GM11168 (cell line): ENCODE measurements around the gene CDX2.

Experiments used
- in situ Hi-C: fragments of 300-500 bp; cut with MboI; formaldehyde crosslinking; loops from one replicate; pipeline ENCODE4 v1.12.0; 2022; ENCODE audit warnings: low sequenced_read_pairs; ENCODE audit not compliant: unreplicated experiment

Gene CDX2

DNA sequence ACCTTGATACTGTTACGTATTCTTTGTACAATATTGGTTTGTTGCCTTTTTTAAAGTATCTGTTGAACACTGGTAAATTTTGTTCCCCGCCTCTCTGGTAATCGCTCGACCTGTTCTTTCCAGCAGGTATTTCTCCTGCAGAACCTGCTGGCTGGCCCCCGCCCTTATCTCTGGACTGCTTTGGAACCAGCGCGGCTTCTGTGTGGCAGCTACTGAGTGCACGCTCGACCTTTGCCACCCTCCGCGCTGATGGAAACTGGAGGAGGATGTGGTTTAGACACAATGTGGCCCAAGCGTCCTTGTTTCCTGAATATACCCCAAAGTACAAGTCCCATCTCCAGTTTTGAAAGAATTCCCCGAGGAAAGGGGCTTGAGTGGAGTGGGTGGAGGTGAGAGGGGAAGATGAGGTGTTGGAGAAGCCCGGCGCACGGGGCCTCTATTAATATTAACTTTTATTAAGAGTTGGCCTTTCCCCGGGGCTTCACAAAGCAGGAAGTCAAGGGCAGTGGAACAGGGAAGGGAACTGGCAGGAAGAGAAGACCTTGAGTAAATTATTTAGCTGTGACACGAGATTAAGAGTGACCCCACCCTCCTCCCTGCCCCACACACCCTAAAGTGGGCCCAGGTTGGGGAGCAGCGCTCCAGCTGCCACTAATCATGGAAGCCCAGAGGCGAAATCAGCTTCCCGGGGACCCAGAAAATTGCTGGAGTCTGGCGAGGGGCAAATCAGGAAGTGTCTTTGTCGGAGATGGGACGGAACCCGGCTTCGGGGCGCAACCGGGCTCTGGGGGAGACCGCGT lies 16.0 kb downstream of the CDX2 start:
- in situ Hi-C loops, result no loop called here

DNA sequence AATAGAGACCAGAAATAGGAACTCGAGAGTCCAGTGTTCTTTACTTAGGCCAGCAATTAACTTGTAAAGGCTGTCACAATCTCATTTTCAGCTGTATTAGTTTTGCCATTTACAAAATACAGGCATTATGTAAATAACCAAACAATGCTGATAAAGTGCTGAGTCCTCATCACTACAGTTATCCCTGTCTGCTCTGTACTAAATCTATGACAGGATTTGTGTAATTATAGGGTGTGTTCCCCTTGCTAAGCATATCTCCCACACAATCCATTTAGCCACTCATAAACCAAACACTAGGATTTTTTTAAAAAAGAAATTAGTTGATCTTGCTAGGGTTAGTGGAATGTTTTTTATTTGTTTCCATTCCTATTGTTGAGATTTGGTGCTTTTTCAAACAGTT lies 26.1 kb downstream of the CDX2 start:
- in situ Hi-C loops, result no loop called here

DNA sequence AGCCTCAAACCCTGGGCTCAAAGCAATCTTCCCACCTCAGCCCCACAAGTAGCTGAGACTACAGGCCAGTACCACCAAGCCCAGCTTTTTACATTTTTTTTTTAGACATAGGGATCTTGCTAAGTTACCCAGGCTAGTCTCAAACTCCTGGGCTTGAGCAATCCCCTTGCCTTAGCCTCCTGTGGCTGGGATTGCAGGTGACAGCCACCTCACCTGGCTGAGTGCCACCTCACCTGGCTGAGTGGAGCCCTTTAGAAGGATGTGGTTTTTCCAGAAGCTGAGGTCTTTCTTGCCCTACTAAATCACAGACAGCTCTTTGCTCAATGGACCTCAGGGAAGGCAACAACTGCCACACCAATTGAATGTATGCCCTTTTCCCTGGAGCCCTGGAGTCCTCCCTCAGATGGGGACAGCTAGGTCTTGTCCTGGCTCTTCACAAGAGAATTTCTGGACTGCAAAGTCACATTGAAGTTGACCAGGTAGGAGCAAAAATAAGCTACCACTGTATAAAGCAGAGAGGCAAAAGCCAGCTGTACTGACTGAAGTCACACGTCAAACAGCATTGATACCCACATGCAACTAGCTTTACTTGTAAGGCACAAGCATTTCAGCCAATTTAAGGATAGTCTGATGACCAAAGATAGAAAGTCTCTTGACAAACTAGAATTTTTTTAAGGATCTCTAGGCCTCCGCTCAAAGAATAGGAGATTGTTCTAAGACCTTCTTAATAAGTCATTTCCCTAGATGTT lies 35.4 kb downstream of the CDX2 start:
- in situ Hi-C loops, result no loop called here

DNA sequence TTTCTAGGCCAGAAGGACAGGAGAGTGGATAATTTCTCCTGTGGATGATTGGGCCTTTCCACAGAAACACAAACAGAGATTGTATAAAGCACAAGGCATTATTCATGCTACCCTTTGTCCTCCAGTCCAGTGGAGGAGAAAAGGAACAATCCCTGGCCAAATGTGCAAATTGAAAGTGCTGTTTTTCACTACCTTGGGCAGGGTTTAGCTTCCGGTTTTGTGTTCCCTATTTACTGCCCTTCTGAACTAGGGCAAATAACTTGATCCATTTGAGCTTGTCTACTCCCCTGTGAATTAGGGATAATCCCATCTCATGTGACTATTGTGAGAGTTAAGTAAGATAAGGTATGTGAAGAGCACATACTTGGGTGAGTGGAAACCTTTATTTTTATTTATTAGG lies 36.0 kb downstream of the CDX2 start:
- in situ Hi-C loops, result no loop called here

DNA sequence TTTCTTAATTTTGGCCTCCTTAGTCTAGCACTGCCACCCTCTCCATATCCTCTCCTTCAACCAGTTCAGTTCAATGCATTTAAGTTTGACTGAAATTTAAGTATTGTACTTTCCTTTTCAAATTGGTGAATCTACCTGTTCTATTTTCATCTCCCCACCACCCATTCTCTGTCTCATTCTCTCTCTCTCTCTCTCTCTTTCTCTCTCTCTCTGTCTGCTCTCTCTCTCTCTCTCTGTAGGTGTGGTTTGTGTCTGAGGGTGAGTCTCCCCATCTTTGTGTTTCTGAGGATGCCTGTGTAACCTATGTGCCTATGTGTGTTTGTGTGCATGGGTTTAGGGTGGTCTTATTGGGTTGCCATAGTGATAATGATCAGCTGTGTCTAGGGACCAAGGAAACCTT lies 39.2 kb downstream of the CDX2 start:
- in situ Hi-C loops, result no loop called here

DNA sequence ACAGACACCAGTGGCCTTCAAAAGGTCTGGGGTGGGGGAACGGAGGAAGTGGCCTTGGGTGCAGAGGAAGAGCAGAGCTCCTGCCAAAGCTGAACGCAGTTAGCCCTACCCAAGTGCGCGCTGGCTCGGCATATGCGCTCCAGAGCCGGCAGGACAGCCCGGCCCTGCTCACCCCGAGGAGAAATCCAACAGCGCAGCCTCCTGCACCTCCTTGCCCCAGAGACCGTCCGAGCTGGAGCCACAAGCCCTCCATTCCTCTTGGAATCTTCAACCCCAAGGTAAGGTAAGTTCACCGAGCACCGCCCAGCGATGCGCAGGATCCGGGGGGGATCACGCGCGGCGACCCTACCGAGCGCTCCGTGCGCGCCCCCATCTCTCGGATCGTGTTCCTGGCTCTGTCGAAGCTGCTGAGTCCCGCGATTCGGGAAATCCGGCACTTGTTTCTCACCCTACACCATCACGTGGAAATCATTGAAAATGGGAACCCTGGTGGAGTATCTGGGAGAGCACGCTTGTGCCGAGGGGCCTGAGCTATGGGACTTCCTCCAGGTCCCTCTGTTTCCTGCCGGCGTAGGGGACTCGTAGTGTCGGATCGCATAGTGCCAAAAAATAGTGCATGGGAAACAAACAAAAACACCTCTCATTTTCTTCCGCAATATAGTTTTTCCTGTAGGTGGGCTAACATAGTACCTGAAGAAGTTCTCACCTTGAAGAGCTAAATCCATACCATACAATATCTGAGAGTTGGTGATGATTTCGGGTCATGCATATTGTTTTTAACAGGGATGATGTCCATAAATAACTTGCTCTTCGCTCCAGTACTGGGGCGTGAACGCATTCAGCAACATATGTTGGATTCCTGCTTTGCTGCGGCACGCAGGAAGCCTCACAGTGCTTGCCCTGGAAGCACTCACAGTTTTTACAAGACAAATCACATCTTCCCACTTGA lies 40.0 kb downstream of the CDX2 start:
- in situ Hi-C loops, result no loop called here

DNA sequence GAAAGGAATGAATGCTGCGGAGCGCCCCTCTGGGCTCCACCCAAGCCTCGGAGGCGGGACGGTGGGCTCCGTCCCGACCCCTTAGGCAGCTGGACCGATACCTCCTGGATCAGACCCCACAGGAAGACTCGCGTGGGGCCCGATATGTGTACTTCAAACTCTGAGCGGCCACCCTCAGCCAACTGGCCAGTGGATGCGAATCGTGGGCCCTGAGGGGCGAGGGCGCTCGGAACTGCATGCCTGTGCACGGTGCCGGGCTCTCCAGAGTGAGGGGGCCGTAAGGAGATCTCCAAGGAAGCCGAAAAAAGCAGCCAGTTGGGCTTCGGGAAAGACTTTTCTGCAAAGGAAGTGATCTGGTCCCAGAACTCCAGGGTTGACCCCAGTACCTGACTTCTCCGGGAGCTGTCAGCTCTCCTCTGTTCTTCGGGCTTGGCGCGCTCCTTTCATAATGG lies 40.7 kb downstream of the CDX2 start:
- in situ Hi-C loops, result no loop called here

DNA sequence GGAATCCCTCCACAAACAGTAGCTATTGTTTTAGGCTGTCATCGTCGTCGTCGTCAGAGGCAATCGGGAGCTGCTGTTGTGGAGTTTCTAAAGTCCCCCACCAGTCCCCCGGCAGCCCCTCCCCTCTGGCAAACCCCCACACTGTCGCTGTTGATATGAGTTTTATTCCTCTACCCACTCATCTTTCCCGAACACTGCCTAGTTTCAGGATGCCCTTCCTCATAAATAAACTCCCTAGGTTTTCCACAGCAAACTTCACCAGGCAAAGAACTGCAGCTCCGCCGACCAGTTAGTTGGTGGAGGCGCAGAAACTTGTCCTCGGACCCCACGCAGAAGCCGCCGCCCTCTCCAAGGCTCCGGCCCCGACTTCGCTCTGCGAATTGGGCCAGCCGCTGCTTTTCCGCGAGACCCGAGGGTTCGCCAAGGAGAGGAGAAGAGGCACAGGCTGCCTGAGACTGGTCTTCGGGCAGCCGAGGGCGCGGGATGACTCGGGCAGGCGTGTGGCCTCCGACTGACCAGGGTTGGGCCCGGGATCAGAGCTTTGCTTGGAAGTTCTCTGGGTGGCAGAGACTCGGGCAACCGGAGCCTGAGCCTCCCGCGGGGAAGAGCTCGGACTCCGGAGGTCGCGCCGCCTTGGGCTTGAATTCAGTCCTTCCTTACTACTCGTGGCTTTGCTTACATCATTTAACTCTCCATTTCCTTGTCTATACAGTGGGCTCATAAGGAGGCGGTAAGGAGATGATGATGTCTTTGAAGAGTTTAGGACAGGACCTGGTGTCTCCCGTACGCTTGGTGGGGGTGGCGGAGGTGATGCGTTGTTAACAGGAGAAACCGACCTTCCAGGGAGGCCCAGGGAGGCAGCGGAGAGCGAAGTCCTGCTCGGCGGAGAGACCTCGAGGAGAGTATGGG lies 41.4 kb downstream of the CDX2 start:
- in situ Hi-C loops, result no loop called here

DNA sequence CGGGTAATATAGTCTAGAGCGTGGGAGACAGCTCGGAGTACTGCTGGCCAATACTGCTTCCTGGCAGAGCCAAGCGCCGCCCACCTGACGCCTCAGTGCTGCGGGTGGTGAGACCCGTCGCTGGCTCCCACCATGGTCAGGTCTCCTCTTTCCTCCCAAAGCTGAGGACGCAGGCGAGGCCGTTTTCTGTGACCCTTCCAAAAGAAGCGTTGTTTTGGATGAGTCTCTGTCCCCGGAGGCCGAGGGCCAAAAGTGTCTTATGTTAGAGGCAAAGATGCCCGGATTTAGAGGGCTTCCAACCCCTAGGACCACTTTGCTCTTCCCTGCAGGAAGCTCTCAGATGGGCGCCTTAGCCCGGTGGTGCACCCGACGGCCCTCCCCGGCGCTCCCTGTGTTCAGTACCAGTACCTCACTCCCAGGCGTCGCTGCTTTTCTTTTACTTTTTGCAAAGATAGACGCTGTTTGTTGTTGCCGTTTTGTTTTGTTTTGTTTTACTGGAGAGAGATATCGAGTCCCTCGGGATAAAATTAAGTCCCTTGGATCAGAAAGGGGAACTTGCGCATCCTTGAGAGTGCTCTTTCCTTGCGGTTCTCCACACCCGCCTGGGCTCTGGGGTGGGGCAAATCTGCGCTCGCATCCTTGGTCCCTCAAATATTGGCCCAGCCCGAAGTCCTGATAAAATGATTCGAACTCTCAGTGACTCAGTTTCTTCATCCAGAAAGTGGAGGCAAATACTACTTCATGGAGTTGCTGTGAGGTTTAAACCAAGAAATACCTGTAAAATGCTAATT lies 42.3 kb downstream of the CDX2 start:
- in situ Hi-C loops, result no loop called here

DNA sequence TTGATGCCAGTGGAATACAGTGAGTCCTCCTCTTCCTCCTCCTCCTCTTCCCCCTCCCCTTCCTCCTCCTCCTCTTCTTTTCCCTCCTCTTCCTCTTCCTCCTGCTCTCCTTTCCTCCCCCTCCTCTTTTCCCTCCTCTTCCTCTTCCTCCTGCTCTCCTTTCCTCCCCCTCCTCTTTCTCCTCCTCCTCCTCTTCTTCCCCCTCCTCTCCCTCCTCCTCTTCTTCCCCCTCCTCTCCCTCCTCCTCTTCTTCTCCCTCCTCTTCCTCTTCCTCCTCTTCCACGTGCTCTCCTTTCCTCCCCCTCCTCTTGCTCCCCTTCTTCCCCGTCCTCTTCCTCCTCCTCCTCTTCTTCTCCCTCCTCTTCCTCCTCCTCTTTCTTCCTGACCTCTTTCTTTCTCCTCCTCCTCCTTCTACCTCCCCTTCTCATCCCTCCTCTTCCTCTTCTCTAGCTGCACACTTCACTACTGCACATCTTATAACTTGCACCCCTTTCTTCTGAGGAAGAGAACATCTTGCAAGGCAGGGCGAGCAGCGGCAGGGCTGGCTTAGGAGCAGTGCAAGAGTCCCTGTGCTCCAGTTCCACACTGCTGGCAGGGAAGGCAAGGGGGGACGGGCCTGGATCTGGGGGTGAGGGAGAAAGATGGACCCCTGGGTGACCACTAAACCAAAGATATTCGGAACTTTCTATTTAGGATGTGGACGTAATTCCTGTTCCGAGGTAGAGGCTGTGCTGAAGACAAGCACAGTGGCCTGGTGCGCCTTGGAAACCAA lies 43.7 kb downstream of the CDX2 start:
- in situ Hi-C loops, result no loop called here

DNA sequence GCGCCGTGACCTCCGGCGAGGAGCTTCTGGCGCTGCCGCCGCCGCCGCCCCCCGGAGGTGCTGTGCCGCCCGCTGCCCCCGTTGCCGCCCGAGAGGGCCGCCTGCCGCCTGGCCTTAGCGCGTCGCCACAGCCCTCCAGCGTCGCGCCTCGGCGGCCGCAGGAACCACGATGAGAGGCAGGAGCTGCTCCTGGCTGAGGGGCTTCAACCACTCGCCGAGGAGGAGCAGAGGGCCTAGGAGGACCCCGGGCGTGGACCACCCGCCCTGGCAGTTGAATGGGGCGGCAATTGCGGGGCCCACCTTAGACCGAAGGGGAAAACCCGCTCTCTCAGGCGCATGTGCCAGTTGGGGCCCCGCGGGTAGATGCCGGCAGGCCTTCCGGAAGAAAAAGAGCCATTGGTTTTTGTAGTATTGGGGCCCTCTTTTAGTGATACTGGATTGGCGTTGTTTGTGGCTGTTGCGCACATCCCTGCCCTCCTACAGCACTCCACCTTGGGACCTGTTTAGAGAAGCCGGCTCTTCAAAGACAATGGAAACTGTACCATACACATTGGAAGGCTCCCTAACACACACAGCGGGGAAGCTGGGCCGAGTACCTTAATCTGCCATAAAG lies 44.5 kb downstream of the CDX2 start:
- in situ Hi-C loops, result no loop called here

DNA sequence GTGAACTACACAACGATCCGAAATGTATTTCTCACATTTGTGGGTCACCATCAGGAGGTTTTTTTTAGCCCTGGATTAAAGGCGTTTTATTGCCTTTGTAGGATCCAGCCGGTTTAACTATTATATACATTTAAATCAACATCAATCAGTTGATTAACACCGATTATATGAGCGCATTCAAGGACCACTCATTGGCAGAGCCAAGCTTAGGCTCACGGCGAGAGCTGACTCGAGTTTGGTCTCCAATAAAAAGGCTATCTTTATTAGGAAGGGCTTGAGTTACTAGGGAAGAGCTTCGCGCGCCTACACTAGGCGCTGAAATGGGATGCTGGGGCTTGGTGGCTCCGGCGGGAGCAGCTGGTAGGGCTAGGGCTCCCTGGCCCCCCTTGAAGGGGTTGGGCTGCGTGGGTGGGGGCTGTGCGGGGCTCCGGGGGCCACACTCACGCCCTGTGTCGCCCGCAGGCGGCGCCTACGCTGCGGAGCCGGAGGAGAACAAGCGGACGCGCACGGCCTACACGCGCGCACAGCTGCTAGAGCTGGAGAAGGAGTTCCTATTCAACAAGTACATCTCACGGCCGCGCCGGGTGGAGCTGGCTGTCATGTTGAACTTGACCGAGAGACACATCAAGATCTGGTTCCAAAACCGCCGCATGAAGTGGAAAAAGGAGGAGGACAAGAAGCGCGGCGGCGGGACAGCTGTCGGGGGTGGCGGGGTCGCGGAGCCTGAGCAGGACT lies 45.2 kb downstream of the CDX2 start:
- in situ Hi-C loops, result no loop called here

DNA sequence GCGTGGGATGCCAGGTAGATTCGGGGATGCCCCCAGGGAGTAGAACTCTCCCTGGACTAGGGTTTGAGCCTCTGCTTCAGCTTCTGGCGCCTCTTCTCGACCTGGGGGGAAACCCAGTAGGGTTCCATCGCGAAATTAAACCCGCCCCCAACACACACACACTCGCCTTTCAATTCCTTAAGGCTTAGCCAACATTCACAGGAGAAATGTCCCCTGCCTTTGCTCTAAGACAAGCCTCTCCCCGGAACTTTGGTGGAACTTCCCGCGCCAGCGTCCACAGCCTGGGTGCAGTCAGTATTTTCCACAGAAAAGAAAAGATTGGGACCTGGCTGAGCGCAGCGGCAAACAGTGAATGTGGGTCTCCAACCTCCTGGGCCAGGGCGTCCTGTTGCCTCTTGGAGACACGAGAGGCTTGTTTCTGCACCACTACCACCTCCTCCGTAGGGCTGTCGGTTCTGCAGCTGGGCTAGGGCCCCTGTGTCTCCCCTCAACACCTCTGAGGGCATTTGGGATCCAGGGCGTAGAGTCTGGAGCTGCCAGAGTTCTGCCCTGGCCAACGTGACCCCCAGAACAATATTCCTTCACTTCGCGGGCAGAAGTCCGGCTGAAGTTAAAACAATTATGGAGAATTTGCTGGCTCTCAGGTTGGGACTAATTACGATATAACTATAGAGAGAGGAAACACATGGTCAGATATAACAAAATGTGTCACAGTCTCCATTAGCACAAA lies 46.1 kb downstream of the CDX2 start:
- in situ Hi-C loops, result no loop called here

DNA sequence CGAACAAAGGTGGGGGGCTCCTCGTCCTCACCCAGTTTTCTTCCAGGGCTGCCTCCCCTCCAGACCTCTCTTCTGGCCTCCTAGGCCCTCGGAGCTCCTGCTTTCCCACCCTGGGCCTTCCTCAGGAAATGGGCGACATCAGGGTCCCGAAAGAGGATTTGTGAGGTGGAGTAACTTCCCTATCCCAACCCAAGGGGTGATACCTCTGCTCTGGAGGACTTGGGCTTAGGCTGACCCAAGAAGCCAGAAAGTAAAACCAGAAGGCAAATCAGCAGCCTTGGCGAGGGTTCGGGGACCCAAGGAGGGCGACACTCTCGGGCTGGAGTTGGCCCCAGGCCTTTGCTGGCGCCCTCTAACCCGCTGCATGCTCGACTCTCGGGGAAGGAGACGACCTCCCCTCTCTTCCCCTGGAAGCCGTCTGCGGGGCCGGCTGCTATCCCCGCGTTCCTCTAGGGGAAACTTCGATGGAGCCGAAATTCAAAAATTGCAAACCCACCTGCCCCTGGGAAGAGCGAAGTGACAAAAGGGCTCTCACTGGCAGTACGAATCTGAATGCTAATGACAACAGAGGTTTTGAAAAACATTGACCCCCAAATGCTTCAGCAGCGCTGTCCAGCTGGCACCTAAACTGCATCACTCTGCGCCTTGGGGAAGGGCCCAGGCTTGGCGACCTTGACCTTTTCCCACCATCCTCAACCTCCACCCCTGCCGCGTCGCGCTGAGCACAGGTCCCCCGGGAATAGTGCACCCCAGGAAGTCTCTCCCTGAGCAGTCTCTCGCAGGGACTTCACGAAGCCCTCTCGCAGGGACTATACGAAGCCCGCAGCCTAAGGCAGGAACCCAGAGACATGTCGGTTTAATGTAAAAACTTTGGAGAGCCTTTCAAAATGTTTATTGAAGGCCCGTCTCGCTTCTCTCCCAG lies 46.9 kb downstream of the CDX2 start:
- in situ Hi-C loops, result no loop called here

DNA sequence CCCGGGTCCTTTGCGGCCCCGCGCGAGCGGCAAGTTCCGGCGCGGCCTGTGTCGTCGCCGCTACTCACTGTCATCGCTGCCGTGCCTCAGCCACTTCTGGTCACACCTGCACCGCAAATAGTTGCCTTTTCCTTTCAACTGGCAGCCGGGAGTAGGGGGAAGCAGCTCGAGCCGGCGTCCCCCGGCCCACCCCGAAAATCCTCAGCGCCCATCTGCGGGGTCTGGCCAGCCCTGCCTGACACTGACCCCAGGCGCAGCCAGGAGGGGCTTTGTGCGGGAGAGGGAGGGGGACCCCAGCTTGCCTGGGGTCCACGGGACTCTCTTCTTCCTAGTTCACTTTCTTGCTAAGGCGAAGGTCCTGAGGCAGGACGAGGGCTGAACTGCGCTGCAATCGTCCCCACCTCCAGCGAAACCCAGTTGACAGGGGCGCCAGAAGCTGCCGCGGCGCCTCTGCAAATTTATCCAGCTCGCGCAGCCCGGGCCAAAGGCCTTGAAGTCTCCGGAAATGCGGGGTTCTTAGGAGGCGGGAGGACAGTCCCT lies 47.6 kb downstream of the CDX2 start:
- in situ Hi-C loops, result no loop called here
